Activated CD8-positive, alpha-beta T cell treated with anti-CD3 and anti-CD28 coated beads, Interleukin-2, amount 10 ng/mL, durations not matched to agents 7 days and 5 days (primary cell): ENCODE results near the gene ARHGEF16. TPM values are rescaled to one million over a fixed set of nuclear protein-coding genes. Genes with fewer than 3 reads are reported as not detected.

ENCODE experiments used
- ATAC-seq: fragments of 150-1000 bp; cut with Tn5 transposase; one replicate; pipeline ENCODE4 v1.10.0; 2021; ENCODE audit warnings: moderate library complexity
- CTCF ChIA-PET: fragments of 350-600 bp; sonication (Branson Sonifier 250); formaldehyde crosslinking; loops from one replicate; lab custom pipeline; 2021; ENCODE audit warnings: antibody characterized with exemption; lab: Charles Lee
- POLR2A ChIA-PET: fragments of 350-600 bp; sonication (Branson Sonifier 250); formaldehyde crosslinking; loops from one replicate; lab custom pipeline; 2021; ENCODE audit warnings: antibody characterized with exemption; lab: Charles Lee
- DNase-seq: peaks from one replicate; pipeline ENCODE4 v3.0.0-alpha.2; 2020
- H3K27ac Mint-ChIP-seq: one replicate; pipeline ENCODE4 v1.8.0; 2021; ENCODE audit warnings: mild to moderate bottlenecking, mixed read lengths
- H3K27me3 Mint-ChIP-seq: one replicate; pipeline ENCODE4 v1.8.0; 2021; ENCODE audit warnings: low read depth, mixed read lengths
- H3K36me3 Mint-ChIP-seq: one replicate; pipeline ENCODE4 v1.8.0; 2021; ENCODE audit warnings: low read depth, mixed read lengths
- H3K4me1 Mint-ChIP-seq: one replicate; pipeline ENCODE4 v1.8.0; 2021; ENCODE audit warnings: low read depth, mixed read lengths
- H3K4me3 Mint-ChIP-seq: one replicate; pipeline ENCODE4 v1.8.0; 2021; ENCODE audit warnings: mild to moderate bottlenecking, mixed read lengths
- H3K9me3 Mint-ChIP-seq: one replicate; pipeline ENCODE4 v1.8.0; 2022; ENCODE audit warnings: mixed read lengths; ENCODE audit not compliant: insufficient read depth
- total RNA-seq, 2 experiments: library from RNA; stranded (reverse); gene quantifications; one replicate each; pipeline ENCODE4 v1.2.3, GENCODE V29; 2021

The ARHGEF16 gene
- total RNA-seq, 2 experiments from 2014 or later, result not detected

DNA sequence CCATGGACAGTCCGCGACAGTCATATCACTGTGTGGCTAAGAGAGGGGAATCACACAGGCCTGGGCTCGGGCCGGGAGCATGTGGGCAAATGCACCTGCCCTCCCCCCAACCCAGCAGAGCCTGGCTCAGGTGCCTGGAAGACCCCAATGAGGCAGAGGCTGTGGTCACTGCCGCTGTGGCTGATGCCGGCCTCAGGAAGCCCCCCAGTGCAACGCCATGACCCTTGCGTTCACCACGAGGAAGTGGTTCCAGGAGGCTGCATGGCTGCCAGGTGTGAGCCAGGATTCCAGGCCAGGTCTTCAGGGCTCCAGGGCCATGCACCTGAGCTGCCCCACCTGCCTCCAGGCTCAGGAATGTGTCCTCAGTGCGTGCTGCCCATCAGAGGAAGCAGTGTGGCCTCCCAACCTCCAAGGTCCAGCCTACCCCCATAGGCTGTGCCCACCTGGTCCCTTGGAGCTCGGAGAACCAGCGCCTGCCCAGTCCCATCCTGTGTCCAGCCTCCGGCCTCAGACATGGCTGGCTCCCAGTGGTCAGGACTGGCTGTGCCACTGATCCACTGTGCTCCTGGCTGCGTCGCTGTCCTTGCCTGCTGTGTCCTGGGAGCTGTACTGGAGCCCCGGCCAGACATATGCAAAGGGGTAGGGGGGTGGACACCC, 8.0 kb downstream of the ARHGEF16 start:
- Mint-ChIP-seq H3K9me3 (no peaks in the 10 kb centered on the region), H3K4me1 (no peaks in the 10 kb centered on the region), H3K27me3 (no peaks in the 10 kb centered on the region), H3K36me3 (no peaks in the 10 kb centered on the region), H3K27ac (no peak overlapping the region), H3K4me3 (no peak overlapping the region)
- DNase-seq (no peak), ATAC-seq (no peak)
- ChIA-PET POLR2A (no interaction called here), CTCF (interaction anchor here (1.0 kb wide), 1 partner anchor 9 kb away, joined by 3 read pairs; no protein-coding TSS in a partner anchor)

DNA sequence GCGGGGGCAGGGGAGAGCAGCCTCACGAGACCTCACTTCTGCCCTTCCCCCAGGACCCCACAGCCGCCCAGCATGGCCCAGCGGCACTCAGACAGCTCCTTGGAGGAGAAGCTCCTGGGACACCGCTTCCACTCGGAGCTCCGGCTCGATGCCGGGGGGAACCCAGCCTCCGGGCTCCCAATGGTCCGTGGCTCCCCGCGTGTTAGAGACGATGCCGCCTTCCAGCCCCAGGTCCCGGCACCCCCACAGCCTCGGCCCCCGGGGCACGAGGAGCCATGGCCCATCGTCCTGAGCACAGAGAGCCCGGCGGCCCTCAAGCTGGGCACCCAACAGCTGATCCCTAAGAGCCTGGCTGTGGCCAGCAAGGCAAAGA, 8.5 kb downstream of the ARHGEF16 start:
- CTCF ChIA-PET, result interaction anchor here (1.0 kb wide), 1 partner anchor 10 kb away, joined by 3 read pairs; no protein-coding TSS in a partner anchor
- no peak overlapping the region for H3K4me3 Mint-ChIP-seq
- no peak for ATAC-seq
- no peak for DNase-seq
- H3K4me1 Mint-ChIP-seq, result no peaks in the 10 kb centered on the region
- H3K27me3 Mint-ChIP-seq, result no peaks in the 10 kb centered on the region
- no peaks in the 10 kb centered on the region for H3K36me3 Mint-ChIP-seq
- POLR2A ChIA-PET, result no interaction called here
- H3K9me3 Mint-ChIP-seq, result no peaks in the 10 kb centered on the region
- no peak overlapping the region for H3K27ac Mint-ChIP-seq

DNA sequence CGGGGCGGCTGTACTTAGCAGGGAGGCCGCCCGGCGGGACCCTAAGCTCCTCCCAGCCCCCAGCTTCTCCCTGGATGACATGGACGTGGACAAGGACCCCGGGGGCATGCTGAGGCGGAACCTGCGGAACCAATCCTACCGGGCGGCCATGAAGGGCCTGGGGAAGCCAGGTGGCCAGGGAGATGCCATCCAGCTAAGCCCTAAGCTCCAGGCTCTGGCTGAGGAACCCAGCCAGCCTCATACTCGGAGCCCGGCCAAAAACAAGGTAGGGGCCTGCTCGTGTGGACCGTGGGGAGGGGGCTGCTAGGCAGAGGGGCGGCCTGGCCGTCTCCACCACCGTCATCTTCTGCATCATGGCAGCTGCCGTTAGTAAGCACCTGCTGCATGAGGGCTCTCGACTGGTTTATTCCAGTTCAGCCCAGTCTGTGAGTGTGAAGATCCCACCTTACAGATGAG, 9.0 kb downstream of the ARHGEF16 start:
- Mint-ChIP-seq H3K4me1 (no peaks in the 10 kb centered on the region), H3K27ac (no peak overlapping the region), H3K4me3 (no peak overlapping the region), H3K9me3 (no peaks in the 10 kb centered on the region), H3K27me3 (no peaks in the 10 kb centered on the region), H3K36me3 (no peaks in the 10 kb centered on the region)
- ChIA-PET POLR2A (no interaction called here), CTCF (interaction anchor here (1.0 kb wide), 1 partner anchor 10 kb away, joined by 3 read pairs; no protein-coding TSS in a partner anchor)
- DNase-seq, result no peak
- ATAC-seq, result no peak

DNA sequence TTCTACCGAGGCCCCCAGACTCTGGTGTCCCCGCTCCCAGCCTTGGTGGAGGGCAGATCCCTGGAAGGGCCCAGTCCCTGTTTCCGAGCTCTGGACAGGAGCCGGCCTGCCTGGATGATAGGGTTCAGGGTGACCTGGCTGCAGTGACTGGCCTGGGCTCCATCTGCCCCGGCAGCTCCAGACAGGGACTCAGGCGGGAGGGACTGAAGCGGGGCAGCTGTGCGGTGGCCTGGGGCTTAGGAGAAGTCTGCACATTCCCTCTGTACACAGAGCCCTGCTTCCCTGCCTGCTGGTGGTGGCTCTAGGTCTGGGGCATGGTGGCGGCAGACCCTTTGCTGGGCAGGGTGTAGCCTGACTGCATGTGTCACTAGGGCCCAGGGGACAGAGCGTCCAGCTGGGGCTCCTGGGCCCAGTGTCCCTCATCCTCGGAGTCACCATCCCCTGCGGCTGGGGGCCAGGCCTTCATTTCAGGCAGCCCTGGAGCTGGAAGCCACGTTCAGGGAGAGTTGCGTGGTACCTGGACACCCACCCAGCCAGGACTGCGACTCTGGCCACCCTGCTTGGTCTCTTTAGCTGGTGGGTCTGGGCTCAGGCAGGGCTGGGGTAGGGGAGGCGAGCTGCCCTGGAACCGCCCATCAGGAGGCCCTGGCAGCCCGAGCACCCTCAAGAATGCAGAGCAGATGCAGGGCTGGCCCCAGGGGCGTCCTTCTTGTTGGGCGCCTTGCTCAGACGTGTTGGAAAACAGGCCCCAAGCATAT, 9.6 kb downstream of the ARHGEF16 start:
- ATAC-seq, result no peak
- Mint-ChIP-seq H3K9me3 (no peaks in the 10 kb centered on the region), H3K4me3 (no peak overlapping the region), H3K36me3 (no peaks in the 10 kb centered on the region), H3K27me3 (no peaks in the 10 kb centered on the region), H3K4me1 (no peaks in the 10 kb centered on the region), H3K27ac (no peak overlapping the region)
- DNase-seq, result no peak
- POLR2A ChIA-PET, result no interaction called here
- CTCF ChIA-PET, result no interaction called here

DNA sequence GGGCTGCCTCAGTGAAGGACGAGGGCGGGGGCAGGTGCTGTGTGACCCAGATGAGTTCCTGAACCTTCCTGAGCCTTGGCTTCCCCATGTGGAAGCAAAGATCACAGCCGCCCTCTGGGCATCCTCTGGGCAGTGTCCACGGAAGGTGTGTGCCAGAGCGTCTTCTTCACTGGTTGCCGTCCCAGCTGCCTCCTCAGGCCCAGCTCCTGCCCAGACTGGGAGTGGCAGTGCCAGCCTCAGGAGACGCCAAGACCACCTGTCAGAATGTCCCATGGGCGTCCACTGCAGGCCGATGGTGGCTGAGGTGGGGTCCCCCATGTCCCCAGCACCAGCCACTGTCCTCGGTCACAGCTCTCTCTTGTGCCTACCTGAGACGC, 10.2 kb downstream of the ARHGEF16 start:
- ChIA-PET POLR2A (no interaction called here), CTCF (no interaction called here)
- DNase-seq (no peak), ATAC-seq (no peak)
- H3K27ac Mint-ChIP-seq, result no peak overlapping the region
- H3K9me3 Mint-ChIP-seq, result no peaks in the 10 kb centered on the region
- no peaks in the 10 kb centered on the region for H3K36me3 Mint-ChIP-seq
- H3K4me3 Mint-ChIP-seq, result no peak overlapping the region
- H3K27me3 Mint-ChIP-seq, result no peaks in the 10 kb centered on the region
- H3K4me1 Mint-ChIP-seq, result no peaks in the 10 kb centered on the region

DNA sequence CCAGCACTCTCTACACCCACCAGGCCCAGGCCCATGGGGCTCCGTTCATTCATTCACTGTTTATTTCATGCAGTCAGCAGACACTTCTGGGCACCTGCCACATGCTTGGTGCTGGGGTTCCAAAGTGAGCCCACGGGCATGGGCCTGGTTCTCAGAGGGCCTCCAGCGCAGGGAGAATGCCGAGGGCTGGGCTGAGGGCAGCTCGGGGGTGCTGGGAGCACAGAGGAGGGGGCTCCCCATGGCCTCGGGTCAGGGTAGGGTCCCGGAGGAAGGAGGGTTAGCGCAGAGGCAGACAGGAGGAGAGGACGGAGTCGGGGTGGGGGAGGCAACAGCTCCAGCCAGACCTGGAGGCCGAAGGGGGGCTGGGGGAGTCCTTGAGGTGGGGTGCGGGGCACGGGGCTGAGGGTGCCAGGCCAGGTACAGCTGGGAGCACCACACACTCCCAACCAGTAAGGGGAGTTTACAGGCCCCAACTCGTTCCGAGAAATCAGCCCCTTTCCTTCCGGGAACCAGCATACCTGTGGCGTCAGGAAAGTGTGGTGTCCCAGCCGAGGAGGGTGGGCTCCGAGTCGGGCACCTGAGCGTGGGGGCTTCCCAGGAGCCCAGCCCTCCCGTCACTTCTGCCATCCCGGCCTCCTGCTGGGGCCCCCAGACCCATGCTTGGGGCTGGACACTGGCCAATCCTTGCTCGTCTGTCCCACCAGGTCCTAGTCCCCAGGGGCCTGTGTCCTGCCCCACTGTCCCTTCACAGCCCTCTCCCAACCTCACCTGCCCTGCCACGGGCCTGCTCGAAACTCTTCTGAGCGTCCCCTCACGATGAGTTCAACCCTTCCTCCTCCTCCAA, 10.8 kb downstream of the ARHGEF16 start:
- Mint-ChIP-seq H3K36me3 (no peaks in the 10 kb centered on the region), H3K27me3 (no peaks in the 10 kb centered on the region), H3K27ac (no peak overlapping the region), H3K4me3 (no peak overlapping the region), H3K4me1 (no peaks in the 10 kb centered on the region), H3K9me3 (no peaks in the 10 kb centered on the region)
- ChIA-PET POLR2A (no interaction called here), CTCF (no interaction called here)
- DNase-seq (no peak), ATAC-seq (no peak)

DNA sequence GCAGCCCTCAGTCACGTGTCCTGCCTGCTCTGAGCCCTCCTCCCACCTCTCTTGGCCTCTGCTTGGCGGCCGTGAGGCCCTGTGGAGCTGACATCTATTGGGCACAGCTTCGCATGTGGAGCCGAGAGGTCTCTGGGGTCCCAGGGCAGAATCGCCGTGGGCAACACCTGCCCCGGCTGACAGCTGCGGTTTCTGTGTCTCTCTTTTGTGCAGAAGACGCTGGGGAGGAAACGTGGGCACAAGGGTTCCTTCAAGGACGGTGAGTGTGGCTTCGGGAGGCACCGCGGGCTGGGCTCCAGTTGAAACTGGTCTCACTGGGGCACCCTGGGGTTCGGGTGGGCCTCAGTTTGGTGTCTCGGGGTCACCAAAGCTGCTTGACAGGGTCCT, 11.5 kb downstream of the ARHGEF16 start:
- DNase-seq, result no peak
- ChIA-PET POLR2A (no interaction called here), CTCF (no interaction called here)
- H3K27me3 Mint-ChIP-seq, result no peaks in the 10 kb centered on the region
- no peak for ATAC-seq
- no peak overlapping the region for H3K4me3 Mint-ChIP-seq
- H3K4me1 Mint-ChIP-seq, result no peaks in the 10 kb centered on the region
- no peaks in the 10 kb centered on the region for H3K36me3 Mint-ChIP-seq
- H3K27ac Mint-ChIP-seq, result no peak overlapping the region
- no peaks in the 10 kb centered on the region for H3K9me3 Mint-ChIP-seq

DNA sequence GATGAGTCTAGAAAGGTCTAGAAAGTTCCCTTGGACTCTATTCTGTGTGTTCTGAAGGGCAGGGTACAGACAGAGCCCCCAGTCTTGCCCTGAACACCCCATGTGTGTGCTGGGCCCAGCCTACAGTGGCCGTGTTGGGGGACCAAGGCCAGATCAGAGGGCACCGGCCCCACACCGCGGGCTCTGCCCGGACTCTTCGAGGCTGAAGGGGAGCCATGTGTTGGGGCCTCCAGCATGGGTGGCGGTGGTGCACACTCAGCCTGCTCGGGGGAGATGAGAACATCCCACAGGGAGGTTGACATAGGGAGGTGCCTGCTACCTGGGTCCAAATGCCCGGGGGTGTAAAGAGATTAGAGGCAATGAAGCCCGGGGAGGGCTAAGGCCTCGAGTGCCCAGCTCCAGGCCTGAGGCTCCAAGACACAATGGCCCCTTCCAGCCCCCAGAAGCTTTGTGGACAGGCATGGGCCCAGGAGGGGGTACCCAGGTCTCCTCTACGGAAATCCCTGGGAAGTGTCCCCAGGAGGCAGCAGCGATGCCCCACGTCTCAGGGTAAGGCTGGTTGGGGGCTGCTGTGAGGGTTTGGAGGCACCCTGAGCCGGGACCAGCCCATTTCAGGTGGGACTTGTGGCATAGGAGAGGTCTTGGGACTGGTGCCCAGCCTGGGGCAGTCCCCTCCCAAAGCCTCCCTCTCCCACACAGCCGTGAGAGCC, 12.1 kb downstream of the ARHGEF16 start:
- Mint-ChIP-seq H3K36me3 (no peaks in the 10 kb centered on the region), H3K9me3 (no peaks in the 10 kb centered on the region), H3K27me3 (no peaks in the 10 kb centered on the region), H3K4me1 (no peaks in the 10 kb centered on the region), H3K27ac (no peak overlapping the region), H3K4me3 (no peak overlapping the region)
- ChIA-PET CTCF (no interaction called here), POLR2A (no interaction called here)
- DNase-seq (no peak), ATAC-seq (no peak)

DNA sequence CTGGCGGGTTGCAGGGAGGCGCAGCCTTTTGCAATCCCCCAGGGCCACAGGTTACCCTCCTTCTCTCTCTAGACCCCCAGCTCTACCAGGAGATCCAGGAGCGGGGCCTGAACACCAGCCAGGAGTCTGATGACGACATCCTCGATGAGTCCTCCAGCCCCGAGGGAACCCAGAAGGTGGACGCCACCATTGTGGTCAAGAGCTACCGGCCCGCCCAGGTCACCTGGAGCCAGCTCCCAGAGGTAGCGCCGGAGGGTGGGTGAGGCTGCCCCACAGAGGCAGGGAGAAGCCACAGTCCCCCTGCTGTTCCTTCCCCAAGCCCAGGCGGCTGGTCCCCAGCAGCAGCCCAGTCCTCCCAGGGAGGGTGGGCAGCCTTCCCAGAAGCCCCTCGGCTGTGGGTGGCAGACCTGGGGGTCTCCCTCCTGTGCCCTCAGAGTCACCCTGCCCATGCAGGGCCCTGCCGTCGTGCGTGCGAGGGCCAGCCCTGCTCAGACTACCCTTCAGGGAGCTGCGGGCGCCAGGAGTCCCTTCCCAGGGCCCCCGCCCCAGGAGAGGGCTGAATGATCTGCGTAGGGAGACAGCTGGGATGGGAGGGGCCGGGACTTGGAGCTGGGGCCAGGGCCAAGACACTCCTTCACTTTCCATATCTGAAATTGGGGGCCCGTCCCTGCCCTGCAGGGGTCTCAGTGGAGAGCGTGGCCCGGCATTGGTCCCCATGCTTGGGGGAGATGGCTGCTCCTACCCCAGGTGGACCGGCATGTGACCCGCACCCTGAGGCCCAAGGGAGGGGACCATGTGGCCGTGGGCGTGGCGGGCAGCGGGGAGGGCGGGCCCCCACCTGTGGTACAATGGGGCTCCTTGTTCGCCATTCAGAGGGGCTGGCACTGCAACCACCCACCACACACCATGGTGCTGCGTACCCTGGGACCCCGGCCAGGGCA, 12.9 kb downstream of the ARHGEF16 start:
- Mint-ChIP-seq H3K4me3 (no peak overlapping the region), H3K9me3 (no peaks in the 10 kb centered on the region), H3K27ac (no peak overlapping the region), H3K4me1 (no peaks in the 10 kb centered on the region), H3K27me3 (no peaks in the 10 kb centered on the region), H3K36me3 (no peaks in the 10 kb centered on the region)
- no peak for ATAC-seq
- POLR2A ChIA-PET, result interaction anchor here (0.6 kb wide), 1 partner anchor 1412 kb away, joined by 3 read pairs; no protein-coding TSS in a partner anchor
- CTCF ChIA-PET, result no interaction called here
- no peak for DNase-seq

DNA sequence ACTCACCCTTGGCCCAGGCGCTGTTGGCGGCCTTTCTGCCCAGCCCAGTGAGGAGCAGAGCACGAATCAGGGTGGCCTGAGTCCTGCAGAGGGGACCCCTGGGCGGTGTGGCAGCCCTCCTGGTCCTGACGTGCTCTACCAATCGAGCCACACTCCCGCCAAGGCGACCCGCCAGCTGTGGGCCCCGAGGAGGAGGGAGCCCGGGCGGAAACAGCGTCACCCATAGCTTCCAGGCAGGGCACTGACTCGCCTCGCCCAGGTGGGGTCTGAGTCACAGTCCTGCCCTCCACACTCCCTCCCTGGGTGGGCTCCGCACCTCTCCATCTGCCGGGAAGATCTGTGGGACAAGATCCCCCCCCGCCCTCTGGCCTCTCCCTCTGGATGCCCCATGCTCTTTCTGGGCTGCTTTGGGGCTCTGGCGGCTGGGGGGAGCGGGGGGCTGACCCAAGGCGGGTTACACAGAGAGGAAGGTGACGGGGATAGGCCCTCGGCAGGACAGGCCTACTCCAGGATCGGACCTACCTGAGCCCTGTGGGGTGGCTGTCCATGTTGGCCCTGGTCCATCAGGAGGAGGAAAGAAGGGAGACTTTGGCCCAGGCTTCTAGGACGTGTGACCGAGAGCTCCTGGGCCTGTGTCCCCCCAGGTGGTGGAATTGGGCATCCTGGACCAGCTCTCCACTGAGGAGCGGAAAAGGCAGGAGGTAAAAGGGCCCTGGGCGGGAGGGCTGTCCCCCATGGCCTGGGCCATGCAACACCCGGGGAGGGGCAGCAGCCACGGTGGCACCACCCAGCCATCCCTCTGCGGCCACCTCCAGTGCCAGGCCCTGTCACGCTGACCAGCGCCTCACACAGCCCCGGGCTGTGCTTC, 14.0 kb downstream of the ARHGEF16 start:
- CTCF ChIA-PET, result no interaction called here
- Mint-ChIP-seq H3K4me1 (no peaks in the 10 kb centered on the region), H3K36me3 (no peaks in the 10 kb centered on the region), H3K27ac (no peak overlapping the region), H3K4me3 (no peak overlapping the region), H3K27me3 (no peaks in the 10 kb centered on the region), H3K9me3 (no peaks in the 10 kb centered on the region)
- ATAC-seq, result no peak
- POLR2A ChIA-PET, result interaction anchor here (0.6 kb wide), 1 partner anchor 1413 kb away, joined by 3 read pairs; no protein-coding TSS in a partner anchor
- DNase-seq, result no peak
